Loucy (cell line): ENCODE data around the gene NR2C2.

ENCODE experiments used
- H2AFZ ChIP-seq: fragments of 200-600 bp; sonication (generic); 2 replicates; pipeline ENCODE4 v1.6.0; 2016; ENCODE audit warnings: antibody characterized with exemption, mild to moderate bottlenecking, low read length, moderate library complexity
- H3F3A ChIP-seq: fragments of 200-600 bp; 2 replicates; pipeline ENCODE4 v1.6.0; 2016; ENCODE audit warnings: antibody characterized with exemption, low read depth, mild to moderate bottlenecking
- H3K27me3 ChIP-seq: fragments of 200-600 bp; sonication (generic); 2 replicates; pipeline ENCODE4 v1.6.1; 2014; ENCODE audit warnings: low read length, mild to moderate bottlenecking; ENCODE audit not compliant: insufficient read depth, poor library complexity, severe bottlenecking
- H3K36me3 ChIP-seq: fragments of 200-600 bp; sonication (generic); 2 replicates; pipeline ENCODE4 v1.6.1; 2016; ENCODE audit warnings: low read length; ENCODE audit not compliant: insufficient read depth
- H3K4me1 ChIP-seq: fragments of 200-600 bp; sonication (generic); 2 replicates; pipeline ENCODE4 v1.5.1; 2014; ENCODE audit warnings: low read length, mild to moderate bottlenecking; ENCODE audit not compliant: insufficient read depth, poor library complexity, severe bottlenecking
- H3K4me2 ChIP-seq: fragments of 200-600 bp; sonication (generic); 2 replicates; pipeline ENCODE4 v1.6.0; 2014; ENCODE audit warnings: antibody characterized with exemption, low read length, low read depth, mild to moderate bottlenecking; ENCODE audit not compliant: poor library complexity, severe bottlenecking
- H3K4me3 ChIP-seq: fragments of 200-600 bp; sonication (generic); 2 replicates; pipeline ENCODE4 v1.5.1; 2014; ENCODE audit warnings: low read length, mild to moderate bottlenecking, mixed read lengths; ENCODE audit not compliant: poor library complexity, severe bottlenecking
- H3K79me2 ChIP-seq: fragments of 200-600 bp; sonication (generic); 2 replicates; pipeline ENCODE4 v1.6.1; 2014; ENCODE audit warnings: low read length; ENCODE audit not compliant: insufficient read depth
- H3K9ac ChIP-seq: fragments of 200-600 bp; sonication (generic); 2 replicates; pipeline ENCODE4 v1.6.0; 2014; ENCODE audit warnings: mild to moderate bottlenecking, low read depth, low read length, moderate library complexity; ENCODE audit not compliant: poor library complexity, severe bottlenecking
- H3K9me2 ChIP-seq: fragments of 200-600 bp; sonication (generic); replicated peaks from 2 replicates; pipeline ENCODE4 v1.6.1; 2016; ENCODE audit warnings: low read depth, low read length, mixed read lengths
- H3K9me3 ChIP-seq: fragments of 200-600 bp; sonication (generic); 2 replicates; pipeline ENCODE4 v1.6.1; 2014; ENCODE audit warnings: mild to moderate bottlenecking, antibody characterized with exemption, low read length, low read depth; ENCODE audit not compliant: insufficient read depth
- H4K20me1 ChIP-seq: fragments of 200-600 bp; sonication (generic); 2 replicates; pipeline ENCODE4 v1.6.0; 2014; ENCODE audit warnings: antibody characterized with exemption, low read length, mild to moderate bottlenecking; ENCODE audit not compliant: insufficient read depth, poor library complexity, severe bottlenecking
- EZH2phosphoT487 ChIP-seq: fragments of 200-600 bp; IDR thresholded peaks from 2 replicates; pipeline ENCODE4 v1.6.1; 2018; ENCODE audit warnings: antibody characterized with exemption, mild to moderate bottlenecking, moderate library complexity, borderline replicate concordance
- TF ChIP-seq, protein P1 (sequence below): fragments of 200-600 bp; sonication (generic); conservative IDR thresholded peaks from 2 replicates; pipeline ENCODE4 v1.5.1; 2014; ENCODE audit warnings: mild to moderate bottlenecking, antibody characterized with exemption, low read length

The NR2C2 gene

DNA sequence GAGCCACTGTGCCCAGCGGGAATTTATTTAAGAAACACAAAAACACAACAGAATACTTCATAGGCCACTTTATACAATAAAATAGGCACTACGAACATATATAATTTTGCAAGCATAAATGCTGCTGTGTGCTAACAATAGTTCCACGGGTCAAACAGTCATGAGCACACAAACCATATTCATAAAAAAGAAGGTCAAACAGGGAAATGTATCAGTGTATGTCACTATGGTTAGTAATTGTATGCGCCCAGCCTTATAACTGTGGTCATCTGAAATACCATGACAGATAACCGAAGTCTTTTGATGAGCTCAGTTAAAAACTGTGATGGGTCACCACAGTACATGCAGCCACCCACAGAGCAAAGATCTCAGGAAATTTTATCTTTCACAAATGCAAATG is 38.1 kb upstream of the NR2C2 start:
- no peak overlapping the region for H2AFZ ChIP-seq
- no peaks in the 10 kb centered on the region for H3K9me2 ChIP-seq
- no peaks in the 10 kb centered on the region for H3K27me3 ChIP-seq
- no peak overlapping the region for H3K9ac ChIP-seq
- H3F3A ChIP-seq = no peaks in the 10 kb centered on the region
- H3K4me1 ChIP-seq = peaks cover 5% of the 10 kb centered on the region
- no peak overlapping the region for H3K4me2 ChIP-seq
- no peak overlapping the region for H3K4me3 ChIP-seq
- no peaks in the 10 kb centered on the region for H3K79me2 ChIP-seq
- TF ChIP-seq EZH2phosphoT487 = no peak
- TF ChIP-seq, protein P1, sequence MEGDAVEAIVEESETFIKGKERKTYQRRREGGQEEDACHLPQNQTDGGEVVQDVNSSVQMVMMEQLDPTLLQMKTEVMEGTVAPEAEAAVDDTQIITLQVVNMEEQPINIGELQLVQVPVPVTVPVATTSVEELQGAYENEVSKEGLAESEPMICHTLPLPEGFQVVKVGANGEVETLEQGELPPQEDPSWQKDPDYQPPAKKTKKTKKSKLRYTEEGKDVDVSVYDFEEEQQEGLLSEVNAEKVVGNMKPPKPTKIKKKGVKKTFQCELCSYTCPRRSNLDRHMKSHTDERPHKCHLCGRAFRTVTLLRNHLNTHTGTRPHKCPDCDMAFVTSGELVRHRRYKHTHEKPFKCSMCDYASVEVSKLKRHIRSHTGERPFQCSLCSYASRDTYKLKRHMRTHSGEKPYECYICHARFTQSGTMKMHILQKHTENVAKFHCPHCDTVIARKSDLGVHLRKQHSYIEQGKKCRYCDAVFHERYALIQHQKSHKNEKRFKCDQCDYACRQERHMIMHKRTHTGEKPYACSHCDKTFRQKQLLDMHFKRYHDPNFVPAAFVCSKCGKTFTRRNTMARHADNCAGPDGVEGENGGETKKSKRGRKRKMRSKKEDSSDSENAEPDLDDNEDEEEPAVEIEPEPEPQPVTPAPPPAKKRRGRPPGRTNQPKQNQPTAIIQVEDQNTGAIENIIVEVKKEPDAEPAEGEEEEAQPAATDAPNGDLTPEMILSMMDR = no peak
- H3K9me3 ChIP-seq = no peaks in the 10 kb centered on the region; the same call in 1 of the 2 replicates
- no peaks in the 10 kb centered on the region for H4K20me1 ChIP-seq
- no peaks in the 10 kb centered on the region for H3K36me3 ChIP-seq

DNA sequence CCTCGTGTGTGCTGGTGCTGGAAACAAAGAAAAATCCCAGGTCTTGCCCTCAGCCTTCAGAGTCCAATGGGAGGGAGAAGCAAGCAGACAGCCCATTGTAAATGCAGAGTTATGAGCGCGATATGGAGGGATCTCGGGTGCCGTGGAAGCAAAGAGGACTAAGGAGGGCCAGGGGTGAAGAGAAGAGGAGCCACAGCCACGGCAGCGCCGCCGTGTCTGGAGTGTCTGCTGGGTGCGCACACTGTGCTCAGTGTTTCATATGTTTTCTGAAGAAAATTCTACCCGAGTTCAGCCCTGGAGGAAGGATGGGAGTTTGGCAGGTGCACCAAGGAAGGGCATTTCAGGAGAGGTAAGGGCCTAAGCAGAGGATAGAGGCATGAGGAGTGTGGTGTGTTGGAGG is 35.7 kb upstream of the NR2C2 start:
- TF ChIP-seq, protein P1 = no peak
- no peak for TF ChIP-seq EZH2phosphoT487
- Histone ChIP-seq H3K36me3 (no peaks in the 10 kb centered on the region), H3K4me2 (no peak overlapping the region), H3K4me1 (peaks cover under 1% of the 10 kb centered on the region), H3K4me3 (no peak overlapping the region), H4K20me1 (no peaks in the 10 kb centered on the region), H3K9me2 (no peaks in the 10 kb centered on the region), H3K27me3 (no peaks in the 10 kb centered on the region), H3K9me3 (no peaks in the 10 kb centered on the region), H3F3A (no peaks in the 10 kb centered on the region), H2AFZ (no peak overlapping the region), H3K79me2 (no peaks in the 10 kb centered on the region), H3K9ac (no peak overlapping the region)

DNA sequence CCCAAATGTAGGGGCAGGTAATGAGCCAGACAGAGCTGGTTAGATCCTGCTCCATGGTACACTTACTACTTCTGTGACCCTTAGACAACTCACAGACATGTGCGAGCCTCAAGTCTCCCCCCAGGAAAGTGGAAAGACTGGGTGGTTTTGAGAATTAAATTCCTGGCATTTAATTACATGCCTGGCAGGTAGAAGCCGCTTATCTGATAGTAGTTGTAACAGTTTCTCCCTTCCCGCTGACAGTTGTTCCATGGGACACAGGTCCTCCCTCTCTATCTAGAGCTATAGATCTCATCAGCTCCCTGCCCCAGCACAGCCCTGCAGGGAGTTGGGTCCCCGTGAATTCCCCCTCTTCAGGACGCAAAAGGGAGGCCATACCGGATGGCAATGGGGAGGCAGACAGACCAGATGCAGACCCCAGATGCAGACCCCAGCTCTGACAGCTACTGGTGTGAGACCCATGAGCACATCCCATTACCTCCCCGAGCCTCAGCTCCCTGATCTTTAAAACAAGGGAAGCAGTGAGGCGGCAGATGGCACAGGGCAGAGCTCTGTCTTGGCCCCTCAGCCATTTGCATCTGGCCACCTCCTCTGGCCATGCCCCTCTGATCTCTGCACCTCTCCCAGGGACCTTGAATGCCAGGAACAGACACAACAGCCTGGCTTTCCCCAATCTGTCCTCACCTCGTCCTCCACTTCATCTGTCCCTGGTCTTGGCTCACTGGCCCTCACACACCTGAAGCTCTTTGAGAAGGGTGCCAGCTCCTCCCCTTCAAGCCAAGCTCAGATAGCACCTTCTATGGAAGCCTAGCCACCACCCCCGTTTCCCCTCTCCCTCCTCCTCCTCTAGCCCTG is 34.1 kb upstream of the NR2C2 start:
- Histone ChIP-seq H3K4me2 (no peak overlapping the region), H3K79me2 (no peaks in the 10 kb centered on the region), H4K20me1 (no peaks in the 10 kb centered on the region), H2AFZ (no peak overlapping the region), H3K9ac (no peak overlapping the region), H3K27me3 (no peaks in the 10 kb centered on the region), H3K9me2 (no peaks in the 10 kb centered on the region), H3K4me1 (no peaks in the 10 kb centered on the region), H3F3A (no peaks in the 10 kb centered on the region), H3K9me3 (no peaks in the 10 kb centered on the region), H3K4me3 (no peak overlapping the region), H3K36me3 (no peaks in the 10 kb centered on the region)
- TF ChIP-seq, protein P1 = no peak
- no peak for TF ChIP-seq EZH2phosphoT487
